SK-N-SH treated with all-trans-retinoic acid at 6 μM for 48 hours (cell line): ENCODE results near the gene UROS.

Source experiments
- ATAC-seq: fragments of 200-7000 bp; cut with Tn5 transposase; 3 replicates; pipeline ENCODE4 v1.9.1; 2020; ENCODE audit warnings: mild to moderate bottlenecking, moderate library complexity
- ARNTL ChIP-seq: fragments of 450-650 bp; formaldehyde crosslinking; IDR thresholded peaks from 2 replicates; pipeline ENCODE4 v1.5.0; 2020; ENCODE audit warnings: low read depth, mild to moderate bottlenecking, moderate library complexity, borderline replicate concordance
- BACH2 ChIP-seq: fragments of 250-450 bp; sonication (Bioruptor Pico); IDR thresholded peaks from 2 replicates; pipeline ENCODE4 v1.9.0; 2021; ENCODE audit warnings: mild to moderate bottlenecking, borderline replicate concordance
- CSDC2 ChIP-seq: fragments of 250-450 bp; sonication (Bioruptor Pico); IDR thresholded peaks from 2 replicates; pipeline ENCODE4 v1.5.0; 2020; ENCODE audit warnings: mild to moderate bottlenecking, moderate library complexity
- CSRNP3 ChIP-seq: fragments of 250-450 bp; sonication (Bioruptor Pico); IDR thresholded peaks from 2 replicates; pipeline ENCODE4 v1.5.1; 2021; ENCODE audit warnings: mild to moderate bottlenecking, moderate library complexity
- ESRRG ChIP-seq: fragments of 250-450 bp; sonication (Bioruptor Pico); IDR thresholded peaks from 2 replicates; pipeline ENCODE4 v1.6.1; 2021; ENCODE audit warnings: mild to moderate bottlenecking
- GLIS3 ChIP-seq: fragments of 250-450 bp; sonication (Bioruptor Pico); IDR thresholded peaks from 2 replicates; pipeline ENCODE4 v1.5.0; 2020; ENCODE audit warnings: mild to moderate bottlenecking, moderate library complexity
- ISL1 ChIP-seq: fragments of 250-450 bp; sonication (Bioruptor Pico); IDR thresholded peaks from 2 replicates; pipeline ENCODE4 v2.1.2; 2022; ENCODE audit warnings: mild to moderate bottlenecking, moderate library complexity
- OSR1 ChIP-seq: fragments of 250-450 bp; sonication (Bioruptor Pico); IDR thresholded peaks from 2 replicates; pipeline ENCODE4 v1.8.0; 2022; ENCODE audit warnings: moderate library complexity, mild to moderate bottlenecking, inconsistent platforms
- PPARA ChIP-seq: fragments of 250-450 bp; sonication (Bioruptor Pico); IDR thresholded peaks from 2 replicates; pipeline ENCODE4 v1.5.0; 2020; ENCODE audit warnings: mild to moderate bottlenecking, borderline replicate concordance
- RARB ChIP-seq: fragments of 250-450 bp; sonication (Bioruptor Pico); IDR thresholded peaks from 2 replicates; pipeline ENCODE4 v1.8.0; 2021; ENCODE audit warnings: mild to moderate bottlenecking, moderate library complexity
- SNAI2 ChIP-seq: fragments of 250-450 bp; sonication (Bioruptor Pico); IDR thresholded peaks from 2 replicates; pipeline ENCODE4 v1.5.0; 2020; ENCODE audit warnings: mild to moderate bottlenecking, moderate library complexity
- TCF4 ChIP-seq: fragments of 250-450 bp; sonication (Bioruptor Pico); IDR thresholded peaks from 2 replicates; pipeline ENCODE4 v1.8.0; 2021; ENCODE audit warnings: mild to moderate bottlenecking, moderate library complexity, borderline replicate concordance
- TOX ChIP-seq: fragments of 250-450 bp; sonication (Bioruptor Pico); IDR thresholded peaks from 2 replicates; pipeline ENCODE4 v1.8.0; 2021; ENCODE audit warnings: mild to moderate bottlenecking, moderate library complexity, borderline replicate concordance
- ZC3H10 ChIP-seq: fragments of 250-450 bp; sonication (Bioruptor Pico); IDR thresholded peaks from 2 replicates; pipeline ENCODE4 v1.5.1; 2021; ENCODE audit warnings: mild to moderate bottlenecking, moderate library complexity
- ZFP3 ChIP-seq: fragments of 250-450 bp; sonication (Bioruptor Pico); IDR thresholded peaks from 2 replicates; pipeline ENCODE4 v1.5.0; 2020; ENCODE audit warnings: mild to moderate bottlenecking, moderate library complexity
- ZFP30 ChIP-seq: fragments of 450-650 bp; formaldehyde crosslinking; IDR thresholded peaks from 2 replicates; pipeline ENCODE4 v1.5.0; 2022; ENCODE audit warnings: mild to moderate bottlenecking, moderate library complexity
- ZNF565 ChIP-seq: fragments of 450-650 bp; formaldehyde crosslinking; conservative IDR thresholded peaks from 2 replicates; pipeline ENCODE4 v1.5.0; 2020; ENCODE audit warnings: low read depth, mild to moderate bottlenecking, moderate library complexity
- ZNF70 ChIP-seq: fragments of 450-650 bp; formaldehyde crosslinking; IDR thresholded peaks from 2 replicates; pipeline ENCODE4 v1.5.0; 2020; ENCODE audit warnings: mild to moderate bottlenecking, moderate library complexity
- ZNF8 ChIP-seq: fragments of 450-650 bp; formaldehyde crosslinking; IDR thresholded peaks from 2 replicates; pipeline ENCODE4 v1.5.0; 2020; ENCODE audit warnings: mild to moderate bottlenecking, moderate library complexity
- TF ChIP-seq, protein P1 (sequence below): fragments of 250-450 bp; sonication (Bioruptor Pico); IDR thresholded peaks from 2 replicates; pipeline ENCODE4 v1.5.0; 2020; ENCODE audit warnings: mild to moderate bottlenecking, moderate library complexity
- TF ChIP-seq, protein P2 (sequence below): fragments of 250-450 bp; sonication (Bioruptor Pico); IDR thresholded peaks from 2 replicates; pipeline ENCODE4 v1.8.0; 2020; ENCODE audit warnings: mild to moderate bottlenecking, moderate library complexity, borderline replicate concordance
- TF ChIP-seq, protein P3 (sequence below): fragments of 250-450 bp; sonication (Bioruptor Pico); IDR thresholded peaks from 2 replicates; pipeline ENCODE4 v1.8.0; 2021; ENCODE audit warnings: low read depth, mild to moderate bottlenecking, moderate library complexity, borderline replicate concordance
- TF ChIP-seq, protein P4 (sequence below): fragments of 250-450 bp; sonication (Bioruptor Pico); IDR thresholded peaks from 2 replicates; pipeline ENCODE4 v1.5.1; 2020; ENCODE audit warnings: low read depth, mild to moderate bottlenecking, moderate library complexity

Gene UROS

GRCh38 chr10:125843603-125844329 lies 20.7 kb upstream of the UROS start:
- TF ChIP-seq RARB, result no peak
- TF ChIP-seq, protein P1, sequence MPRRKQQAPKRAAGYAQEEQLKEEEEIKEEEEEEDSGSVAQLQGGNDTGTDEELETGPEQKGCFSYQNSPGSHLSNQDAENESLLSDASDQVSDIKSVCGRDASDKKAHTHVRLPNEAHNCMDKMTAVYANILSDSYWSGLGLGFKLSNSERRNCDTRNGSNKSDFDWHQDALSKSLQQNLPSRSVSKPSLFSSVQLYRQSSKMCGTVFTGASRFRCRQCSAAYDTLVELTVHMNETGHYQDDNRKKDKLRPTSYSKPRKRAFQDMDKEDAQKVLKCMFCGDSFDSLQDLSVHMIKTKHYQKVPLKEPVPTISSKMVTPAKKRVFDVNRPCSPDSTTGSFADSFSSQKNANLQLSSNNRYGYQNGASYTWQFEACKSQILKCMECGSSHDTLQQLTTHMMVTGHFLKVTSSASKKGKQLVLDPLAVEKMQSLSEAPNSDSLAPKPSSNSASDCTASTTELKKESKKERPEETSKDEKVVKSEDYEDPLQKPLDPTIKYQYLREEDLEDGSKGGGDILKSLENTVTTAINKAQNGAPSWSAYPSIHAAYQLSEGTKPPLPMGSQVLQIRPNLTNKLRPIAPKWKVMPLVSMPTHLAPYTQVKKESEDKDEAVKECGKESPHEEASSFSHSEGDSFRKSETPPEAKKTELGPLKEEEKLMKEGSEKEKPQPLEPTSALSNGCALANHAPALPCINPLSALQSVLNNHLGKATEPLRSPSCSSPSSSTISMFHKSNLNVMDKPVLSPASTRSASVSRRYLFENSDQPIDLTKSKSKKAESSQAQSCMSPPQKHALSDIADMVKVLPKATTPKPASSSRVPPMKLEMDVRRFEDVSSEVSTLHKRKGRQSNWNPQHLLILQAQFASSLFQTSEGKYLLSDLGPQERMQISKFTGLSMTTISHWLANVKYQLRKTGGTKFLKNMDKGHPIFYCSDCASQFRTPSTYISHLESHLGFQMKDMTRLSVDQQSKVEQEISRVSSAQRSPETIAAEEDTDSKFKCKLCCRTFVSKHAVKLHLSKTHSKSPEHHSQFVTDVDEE, result no peak
- TF ChIP-seq ARNTL, result no peak
- no peak for TF ChIP-seq ZFP3 (CRISPR knock-in tag)
- TF ChIP-seq ZC3H10, result no peak
- no peak for TF ChIP-seq TCF4 (CRISPR knock-in tag)
- no peak for TF ChIP-seq ZNF565 (CRISPR knock-in tag)
- no peak for TF ChIP-seq TOX
- no peak for TF ChIP-seq CSDC2 (CRISPR knock-in tag)
- no peak for TF ChIP-seq ZNF70 (CRISPR knock-in tag)
- no peak for TF ChIP-seq BACH2 (CRISPR knock-in tag)
- no peak for TF ChIP-seq ZFP30 (CRISPR knock-in tag)
- TF ChIP-seq ESRRG (CRISPR knock-in tag), result no peak
- TF ChIP-seq PPARA (CRISPR knock-in tag), result no peak
- TF ChIP-seq, protein P2, sequence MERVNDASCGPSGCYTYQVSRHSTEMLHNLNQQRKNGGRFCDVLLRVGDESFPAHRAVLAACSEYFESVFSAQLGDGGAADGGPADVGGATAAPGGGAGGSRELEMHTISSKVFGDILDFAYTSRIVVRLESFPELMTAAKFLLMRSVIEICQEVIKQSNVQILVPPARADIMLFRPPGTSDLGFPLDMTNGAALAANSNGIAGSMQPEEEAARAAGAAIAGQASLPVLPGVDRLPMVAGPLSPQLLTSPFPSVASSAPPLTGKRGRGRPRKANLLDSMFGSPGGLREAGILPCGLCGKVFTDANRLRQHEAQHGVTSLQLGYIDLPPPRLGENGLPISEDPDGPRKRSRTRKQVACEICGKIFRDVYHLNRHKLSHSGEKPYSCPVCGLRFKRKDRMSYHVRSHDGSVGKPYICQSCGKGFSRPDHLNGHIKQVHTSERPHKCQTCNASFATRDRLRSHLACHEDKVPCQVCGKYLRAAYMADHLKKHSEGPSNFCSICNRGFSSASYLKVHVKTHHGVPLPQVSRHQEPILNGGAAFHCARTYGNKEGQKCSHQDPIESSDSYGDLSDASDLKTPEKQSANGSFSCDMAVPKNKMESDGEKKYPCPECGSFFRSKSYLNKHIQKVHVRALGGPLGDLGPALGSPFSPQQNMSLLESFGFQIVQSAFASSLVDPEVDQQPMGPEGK (CRISPR knock-in tag), result no peak
- TF ChIP-seq ZNF8 (CRISPR knock-in tag), result no peak
- no peak for TF ChIP-seq CSRNP3
- no peak for ATAC-seq

GRCh38 chr10:125840955-125841354 lies 17.9 kb upstream of the UROS start:
- no peak for ATAC-seq
- TF ChIP-seq ZNF70 (CRISPR knock-in tag), result no peak
- TF ChIP-seq ZNF565 (CRISPR knock-in tag), result no peak
- TF ChIP-seq ARNTL, result no peak
- TF ChIP-seq ISL1, result no peak
- TF ChIP-seq TCF4 (CRISPR knock-in tag), result no peak
- TF ChIP-seq ZNF8 (CRISPR knock-in tag), result no peak
- TF ChIP-seq GLIS3 (CRISPR knock-in tag), result no peak
- TF ChIP-seq RARB, result no peak
- TF ChIP-seq CSRNP3, result no peak
- TF ChIP-seq ZFP3 (CRISPR knock-in tag), result no peak
- TF ChIP-seq, protein P3, sequence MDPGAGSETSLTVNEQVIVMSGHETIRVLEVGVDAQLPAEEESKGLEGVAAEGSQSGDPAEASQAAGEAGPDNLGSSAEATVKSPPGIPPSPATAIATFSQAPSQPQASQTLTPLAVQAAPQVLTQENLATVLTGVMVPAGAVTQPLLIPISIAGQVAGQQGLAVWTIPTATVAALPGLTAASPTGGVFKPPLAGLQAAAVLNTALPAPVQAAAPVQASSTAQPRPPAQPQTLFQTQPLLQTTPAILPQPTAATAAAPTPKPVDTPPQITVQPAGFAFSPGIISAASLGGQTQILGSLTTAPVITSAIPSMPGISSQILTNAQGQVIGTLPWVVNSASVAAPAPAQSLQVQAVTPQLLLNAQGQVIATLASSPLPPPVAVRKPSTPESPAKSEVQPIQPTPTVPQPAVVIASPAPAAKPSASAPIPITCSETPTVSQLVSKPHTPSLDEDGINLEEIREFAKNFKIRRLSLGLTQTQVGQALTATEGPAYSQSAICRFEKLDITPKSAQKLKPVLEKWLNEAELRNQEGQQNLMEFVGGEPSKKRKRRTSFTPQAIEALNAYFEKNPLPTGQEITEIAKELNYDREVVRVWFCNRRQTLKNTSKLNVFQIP (CRISPR knock-in tag), result no peak
- TF ChIP-seq TOX, result no peak
- TF ChIP-seq ZFP30 (CRISPR knock-in tag), result no peak
- TF ChIP-seq, protein P4, sequence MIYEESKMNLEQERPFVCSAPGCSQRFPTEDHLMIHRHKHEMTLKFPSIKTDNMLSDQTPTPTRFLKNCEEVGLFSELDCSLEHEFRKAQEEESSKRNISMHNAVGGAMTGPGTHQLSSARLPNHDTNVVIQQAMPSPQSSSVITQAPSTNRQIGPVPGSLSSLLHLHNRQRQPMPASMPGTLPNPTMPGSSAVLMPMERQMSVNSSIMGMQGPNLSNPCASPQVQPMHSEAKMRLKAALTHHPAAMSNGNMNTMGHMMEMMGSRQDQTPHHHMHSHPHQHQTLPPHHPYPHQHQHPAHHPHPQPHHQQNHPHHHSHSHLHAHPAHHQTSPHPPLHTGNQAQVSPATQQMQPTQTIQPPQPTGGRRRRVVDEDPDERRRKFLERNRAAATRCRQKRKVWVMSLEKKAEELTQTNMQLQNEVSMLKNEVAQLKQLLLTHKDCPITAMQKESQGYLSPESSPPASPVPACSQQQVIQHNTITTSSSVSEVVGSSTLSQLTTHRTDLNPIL, result no peak
- TF ChIP-seq ESRRG (CRISPR knock-in tag), result no peak
- TF ChIP-seq OSR1 (CRISPR knock-in tag), result no peak
- TF ChIP-seq, protein P2 (CRISPR knock-in tag), result no peak
- no peak for TF ChIP-seq CSDC2 (CRISPR knock-in tag)
- no peak for TF ChIP-seq SNAI2 (CRISPR knock-in tag)
